SH-SY5Y (cell line): ENCODE results near the gene PDGFD.

ENCODE experiments used
- GATA2 ChIP-seq: IDR thresholded peaks from 2 replicates; pipeline ENCODE4 v1.6.1; 2011; ENCODE audit warnings: mild to moderate bottlenecking, low read depth, low read length
- GATA3 ChIP-seq: IDR thresholded peaks from 2 replicates; pipeline ENCODE4 v1.6.1; 2011; ENCODE audit warnings: low read depth, mild to moderate bottlenecking, low read length, moderate library complexity

The PDGFD gene

DNA sequence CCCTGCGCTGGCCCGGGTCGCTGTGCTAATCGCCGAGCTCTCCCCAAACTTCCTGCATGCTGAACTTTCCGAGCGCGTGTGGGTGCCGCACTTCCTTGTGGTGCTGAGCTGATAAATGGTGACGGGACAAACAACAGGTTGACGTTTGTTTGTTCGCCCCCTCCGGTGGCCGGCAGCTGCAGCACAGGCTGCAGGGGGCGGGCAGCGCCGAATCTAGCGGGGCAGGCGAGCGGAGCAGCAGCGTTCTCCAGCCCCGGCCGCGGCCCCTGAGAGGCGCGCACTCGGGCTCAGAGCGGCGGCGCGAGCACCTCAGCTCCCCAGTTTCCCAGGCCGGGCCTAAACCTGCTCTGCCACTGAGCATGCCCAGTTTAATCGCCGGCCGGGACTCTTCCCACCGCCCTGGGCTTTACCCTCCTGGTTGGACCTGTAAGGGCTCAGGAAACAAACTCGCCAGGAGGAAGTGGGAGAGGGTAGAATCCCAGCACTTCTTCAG, at the start of gene PDGFD:
PDGFD (minus strand) TSS at position 120 of the 493 bp plus-strand sequence.
- TF ChIP-seq GATA2 (0 out of 2 replicates have a peak, but pooled peaks have one; percentile 12), GATA3 (no peak)

DNA sequence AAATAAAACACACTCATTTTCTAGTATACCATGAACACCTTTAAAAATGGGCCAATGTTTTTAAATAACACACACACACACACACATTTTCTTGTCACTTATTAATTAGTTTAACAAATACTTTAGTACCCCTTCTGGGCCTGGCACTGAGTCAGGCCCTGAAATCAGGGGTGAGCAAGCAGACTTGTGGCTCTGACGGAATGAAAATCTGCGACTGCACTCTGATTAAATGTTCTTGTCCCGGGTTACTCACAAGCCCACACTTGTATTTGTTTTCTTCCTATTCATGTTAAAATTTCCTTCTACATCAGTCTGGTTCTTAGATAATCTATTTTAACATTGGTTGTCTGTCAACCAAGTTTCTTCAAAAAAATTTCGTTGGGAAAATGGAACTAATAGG, 43.0 kb upstream of the PDGFD start:
- TF ChIP-seq GATA2 = no peak
- no peak for TF ChIP-seq GATA3

DNA sequence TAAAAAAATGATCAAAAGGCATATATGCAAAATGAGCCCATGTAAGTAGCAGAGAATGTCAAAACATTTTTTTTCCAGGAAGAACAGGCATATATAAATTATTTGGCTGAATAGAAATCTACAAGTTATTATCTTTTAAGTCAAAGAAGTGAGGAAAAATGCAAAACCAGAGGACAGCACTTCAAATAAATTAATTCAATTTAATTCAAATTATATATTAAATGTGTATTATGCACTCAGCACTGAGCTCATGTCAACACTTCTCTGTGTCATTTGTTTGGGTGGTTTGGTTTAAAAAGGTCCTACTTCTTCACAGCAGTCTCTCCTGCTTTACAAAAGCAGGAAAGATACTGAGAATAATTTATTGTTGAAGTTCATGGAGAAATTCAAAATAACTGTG, 41.9 kb upstream of the PDGFD start:
- no peak for TF ChIP-seq GATA2
- no peak for TF ChIP-seq GATA3

DNA sequence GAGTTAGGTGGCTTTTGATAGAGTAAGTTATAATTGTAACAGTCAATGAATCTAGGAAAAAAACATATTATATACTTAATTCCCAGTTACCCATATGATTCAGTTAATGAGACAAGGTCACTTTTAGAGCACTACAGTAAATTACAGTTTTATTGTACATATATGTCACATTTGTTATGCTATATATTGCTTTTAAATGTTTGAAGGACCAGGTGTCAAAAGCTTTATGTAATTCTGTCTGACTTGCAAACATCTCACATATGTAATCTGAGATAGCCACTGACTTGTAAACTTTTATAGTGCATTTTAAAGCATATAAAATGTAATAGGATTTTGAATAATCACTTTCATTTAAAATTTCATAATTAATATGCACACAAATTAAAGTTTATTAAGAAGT, 36.7 kb upstream of the PDGFD start:
- no peak for TF ChIP-seq GATA2
- TF ChIP-seq GATA3 = no peak

DNA sequence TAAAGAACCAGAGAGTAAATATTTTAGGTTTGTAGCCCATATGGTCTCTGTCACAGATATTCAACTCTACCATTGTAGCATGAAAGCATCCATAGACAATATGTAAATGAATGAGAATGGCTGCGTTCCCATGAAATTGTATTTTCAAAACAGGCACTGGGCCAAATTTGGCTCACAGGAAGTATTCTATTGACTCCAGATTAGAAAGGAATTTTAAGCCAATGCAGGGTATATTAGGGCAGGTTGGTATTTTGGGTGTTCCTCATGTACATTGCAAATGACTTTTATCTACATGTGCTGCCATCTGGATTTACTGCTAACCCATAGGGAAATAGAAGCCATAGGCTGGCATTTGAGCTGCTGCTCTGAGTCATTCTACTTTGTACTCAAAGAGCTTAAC, 35.1 kb upstream of the PDGFD start:
- TF ChIP-seq GATA3 (no peak), GATA2 (no peak)

DNA sequence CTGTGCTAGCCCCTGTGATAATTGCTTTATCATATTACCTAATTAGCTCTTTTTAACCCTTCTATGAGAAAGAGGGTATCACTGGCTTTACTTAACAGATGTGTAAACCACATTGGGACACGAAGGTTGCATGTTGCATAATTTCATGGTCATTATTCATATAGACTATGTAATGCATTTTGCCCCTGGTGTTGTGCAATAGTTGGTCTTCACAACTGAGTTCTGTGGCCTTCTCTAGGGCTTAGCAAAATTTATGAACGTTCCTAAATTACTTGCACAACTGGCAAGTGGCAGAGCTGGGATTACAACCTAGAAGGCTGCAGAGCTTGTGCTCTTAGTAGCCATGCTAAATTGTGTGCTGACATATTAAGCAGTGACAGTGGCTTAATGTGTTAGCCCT, 34.6 kb upstream of the PDGFD start:
- no peak for TF ChIP-seq GATA2

DNA sequence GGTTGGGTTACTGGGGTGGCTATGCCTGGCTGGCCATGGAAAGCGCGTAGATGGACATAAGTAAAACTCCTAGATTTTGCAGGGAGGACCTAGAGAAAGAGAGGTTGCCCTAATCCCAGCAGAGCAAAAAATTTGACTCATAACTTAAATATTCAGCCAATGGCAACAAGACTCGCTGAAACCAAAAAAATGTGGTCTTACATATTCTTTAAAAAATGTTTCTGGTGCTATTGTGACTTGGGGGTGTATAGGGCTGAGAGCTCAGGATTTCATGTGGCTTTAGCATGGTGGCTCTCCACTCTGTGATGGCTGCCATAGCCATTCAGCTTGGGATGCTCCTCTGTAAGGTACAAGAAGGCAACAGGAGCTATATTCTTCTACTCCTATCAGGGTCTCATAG, 27.2 kb upstream of the PDGFD start:
- TF ChIP-seq GATA2 = no peak
- TF ChIP-seq GATA3 = no peak

DNA sequence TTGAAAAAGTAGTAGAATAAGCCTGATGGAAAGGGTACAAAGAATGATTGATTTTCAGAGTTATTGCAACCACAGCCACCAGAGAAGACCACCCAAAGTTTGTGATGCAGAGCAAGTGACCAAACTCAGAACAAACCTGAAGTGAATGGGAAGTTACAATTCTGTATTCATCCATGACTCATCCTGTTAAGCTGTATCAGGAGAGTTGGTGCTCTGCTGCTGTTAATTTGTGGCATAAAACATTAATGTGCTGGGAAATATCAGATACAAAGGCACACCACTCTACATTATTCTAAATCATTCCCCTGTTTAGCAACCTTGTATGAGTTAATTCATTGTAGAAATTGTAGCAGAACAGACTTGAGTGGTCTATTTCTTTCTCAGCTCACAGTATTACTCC, 19.6 kb upstream of the PDGFD start:
- TF ChIP-seq GATA3 (no peak), GATA2 (no peak)

DNA sequence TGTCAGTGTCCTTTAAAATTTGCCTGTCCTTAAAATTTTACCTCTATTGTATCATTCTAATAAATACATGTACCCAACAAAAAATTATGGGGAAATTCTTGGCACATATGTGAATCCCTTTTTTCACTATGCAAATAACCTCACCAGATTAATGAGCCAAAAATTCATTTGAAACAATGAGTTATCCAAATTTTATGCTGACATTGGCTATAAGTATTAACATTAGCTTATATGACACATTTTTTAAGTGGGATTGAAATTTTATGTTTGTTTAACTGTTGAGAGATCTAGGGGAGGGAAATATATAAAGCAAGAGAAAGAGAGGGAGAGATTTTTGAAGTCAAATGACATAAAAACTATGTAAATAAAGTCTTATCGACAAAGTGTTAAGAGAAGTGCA, 11.8 kb upstream of the PDGFD start:
- TF ChIP-seq GATA3 = no peak

DNA sequence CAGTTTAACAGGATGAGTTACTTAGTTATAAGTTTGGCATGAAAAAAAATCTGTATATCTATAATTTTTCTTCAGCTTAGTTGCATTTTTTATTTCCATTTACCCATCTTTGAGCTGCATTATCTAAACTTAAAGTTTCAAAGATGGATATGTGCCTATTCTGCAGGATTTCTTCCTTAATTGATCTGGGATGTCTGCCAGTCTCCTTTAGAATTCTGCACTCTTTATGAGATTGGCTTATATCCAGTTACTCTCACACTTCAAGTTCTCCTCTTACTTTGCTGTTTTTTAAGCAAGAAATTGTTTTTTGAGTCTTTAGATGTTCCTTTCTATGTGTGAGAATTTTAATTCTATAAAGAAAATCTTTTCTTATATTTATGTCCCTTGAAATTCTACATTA, 5.1 kb upstream of the PDGFD start:
- TF ChIP-seq GATA2 (no peak), GATA3 (no peak)

DNA sequence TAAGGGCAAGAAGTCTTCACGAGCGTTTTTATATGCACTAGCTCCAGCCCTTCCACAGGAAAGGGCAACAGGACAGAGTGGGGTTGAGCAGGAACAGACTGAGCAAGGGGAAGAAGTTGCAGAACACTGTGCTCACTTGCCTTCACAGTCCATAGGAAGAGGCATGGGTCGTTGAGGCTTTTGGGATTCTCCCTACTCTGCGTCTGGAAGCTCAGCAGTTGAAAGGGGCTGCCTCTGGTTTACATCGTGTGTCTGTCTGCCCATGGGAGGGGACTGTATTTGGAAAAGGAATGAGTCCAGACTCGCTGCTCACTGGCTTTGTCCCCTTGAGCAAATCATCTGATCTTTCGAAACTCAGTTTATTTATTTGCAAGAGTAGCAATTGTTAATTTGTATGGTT, 1.1 kb upstream of the PDGFD start:
- TF ChIP-seq GATA2 (no peak), GATA3 (no peak)

DNA sequence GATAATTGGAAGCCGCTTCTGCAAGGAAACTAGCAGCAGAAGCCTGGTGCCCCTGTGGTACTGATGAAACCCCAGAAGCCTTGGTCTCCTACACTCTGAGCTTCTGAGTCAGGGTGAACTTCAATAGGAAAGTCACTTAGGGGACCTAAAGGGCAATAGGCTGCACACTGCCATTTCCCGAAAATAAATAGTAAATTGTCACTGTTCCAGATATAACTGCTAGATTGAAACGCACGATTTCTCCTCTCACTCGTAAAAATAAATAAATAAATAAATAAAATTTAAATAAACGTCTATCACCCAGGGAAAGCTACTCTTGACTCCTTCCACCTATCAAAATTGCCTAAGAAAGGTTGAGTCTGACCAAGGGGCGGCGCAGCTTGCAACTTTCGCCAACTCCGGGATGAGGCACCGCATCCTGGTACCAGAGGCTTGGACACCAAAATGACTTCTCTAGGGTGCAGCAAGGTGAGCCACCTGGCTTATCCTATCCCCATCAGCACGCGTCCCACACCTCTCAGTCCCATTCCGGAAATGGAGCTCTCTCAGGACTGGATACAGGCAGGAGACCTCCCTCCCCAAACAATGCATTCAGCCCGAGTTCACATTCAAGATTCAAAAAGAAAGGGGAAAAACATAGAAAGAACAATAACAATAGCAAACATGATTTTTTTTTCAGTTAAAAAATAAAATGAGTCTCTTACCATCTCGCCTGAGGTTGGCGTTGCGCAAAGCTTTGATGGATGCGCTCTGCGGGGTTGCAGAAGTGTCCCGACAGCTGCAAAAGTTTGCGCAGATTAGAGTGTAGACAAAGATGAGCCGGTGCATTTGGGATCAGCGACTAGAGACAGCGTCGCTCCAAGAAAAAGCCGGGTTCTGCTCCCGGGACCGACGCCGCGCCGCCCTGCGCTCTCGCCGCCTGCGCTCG, 583 bp downstream of the PDGFD start:
- no peak; the same call in 1 of the 2 replicates for TF ChIP-seq GATA2
- TF ChIP-seq GATA3 = no peak

DNA sequence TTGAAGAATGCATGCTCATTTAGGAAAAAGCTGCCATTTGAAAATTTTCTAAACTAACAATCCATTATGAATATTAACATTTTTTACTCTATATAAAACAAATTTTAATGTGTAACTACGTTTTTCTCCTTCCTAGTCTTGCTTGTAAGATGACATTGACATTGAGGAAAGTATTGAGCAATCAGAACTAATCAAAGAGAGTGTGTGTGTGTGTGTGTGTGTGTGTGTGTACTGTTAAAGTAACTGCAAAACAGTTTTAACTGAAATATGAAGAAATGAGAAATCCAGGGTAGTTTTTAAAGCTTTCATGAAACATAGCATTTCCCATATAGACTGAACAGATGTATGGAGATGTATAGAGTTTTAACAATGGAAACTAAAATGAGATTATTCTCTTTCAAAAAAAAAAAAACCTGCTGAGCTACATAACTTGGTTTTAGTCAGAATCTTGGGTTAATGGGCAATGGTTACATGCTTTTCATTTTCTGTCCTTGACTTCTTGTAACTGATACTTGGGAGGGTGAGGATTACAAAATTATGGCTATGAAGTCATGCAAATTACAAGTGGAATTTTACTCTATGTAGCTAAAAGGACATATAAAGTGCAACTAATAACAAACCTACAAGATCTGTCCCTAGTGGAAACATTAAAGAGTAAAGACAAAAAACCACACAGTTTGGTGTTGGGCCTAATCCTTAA, 2.0 kb downstream of the PDGFD start:
- TF ChIP-seq GATA2 (no peak), GATA3 (no peak)

DNA sequence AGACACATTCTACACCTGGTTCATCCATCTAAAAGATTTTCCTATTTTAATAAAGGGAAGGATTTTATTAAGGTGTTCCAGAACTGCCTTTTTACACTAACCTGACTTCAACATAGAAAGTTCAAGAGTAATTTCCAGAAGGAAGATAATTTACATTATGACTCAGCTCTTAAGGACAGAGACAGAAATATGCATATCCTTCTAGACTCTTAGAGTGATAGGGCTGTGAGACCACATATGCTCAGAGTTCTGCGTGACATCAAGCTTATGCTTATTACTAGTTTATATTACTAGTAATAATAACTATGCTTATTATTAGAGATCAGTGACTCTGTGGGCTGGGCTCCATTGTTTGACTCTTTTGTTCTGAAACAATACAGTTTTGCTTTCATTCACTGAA, 4.6 kb downstream of the PDGFD start:
- no peak for TF ChIP-seq GATA2
- TF ChIP-seq GATA3 = no peak

DNA sequence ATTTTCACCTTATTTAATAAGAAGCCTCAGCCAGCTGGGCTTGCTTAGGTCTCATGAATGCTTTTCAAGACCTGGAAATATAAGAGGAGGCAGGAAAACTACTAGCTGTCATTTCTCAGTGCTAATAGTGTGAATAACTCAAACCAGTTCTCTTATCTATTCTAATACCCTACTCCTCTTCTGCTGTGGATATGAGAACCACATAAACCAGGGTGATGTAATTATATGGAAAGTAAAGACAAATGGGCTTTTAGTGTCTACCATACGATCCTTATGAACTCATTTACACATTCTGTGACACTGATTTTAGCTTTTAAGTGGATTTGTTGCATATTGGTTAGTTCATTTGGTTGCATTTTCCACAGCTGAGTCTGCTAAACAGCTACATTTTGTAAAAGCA, 8.6 kb downstream of the PDGFD start:
- TF ChIP-seq GATA3 = no peak
- TF ChIP-seq GATA2 = no peak

DNA sequence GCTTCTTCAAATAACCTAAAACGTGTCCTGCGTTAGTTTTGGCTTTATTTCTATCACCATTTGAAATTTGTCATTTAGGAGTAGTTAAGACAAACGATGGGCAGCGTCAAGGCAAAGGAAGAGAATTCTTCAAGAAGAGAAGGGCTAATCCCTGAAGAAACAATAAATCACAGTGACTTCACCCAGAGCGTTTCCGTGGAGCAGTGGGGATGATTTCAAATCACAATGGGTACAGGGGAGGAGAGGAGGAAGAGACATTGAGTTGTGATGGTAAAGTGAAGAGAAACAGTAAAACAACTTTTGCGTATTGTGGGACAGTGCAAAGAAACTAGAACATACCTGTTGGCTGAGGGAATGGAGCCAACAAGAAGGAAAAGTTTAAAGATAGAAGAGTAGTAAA, 9.7 kb downstream of the PDGFD start:
- no peak for TF ChIP-seq GATA3
- TF ChIP-seq GATA2 = no peak
